Putamen (tissue), 1 donor: Measurements from ENCODE around the gene TANGO2.
"Not testable (repeated sequence)": the region's sequence is repeated elsewhere in the genome, so short reads cannot be mapped to it uniquely, and the experiment has no call there.

ENCODE experiments used
- DNase-seq: peaks from one replicate; pipeline ENCODE4 v3.0.0-alpha.2; 2016; ENCODE audit warnings: low spot score

TANGO2 gene

DNA sequence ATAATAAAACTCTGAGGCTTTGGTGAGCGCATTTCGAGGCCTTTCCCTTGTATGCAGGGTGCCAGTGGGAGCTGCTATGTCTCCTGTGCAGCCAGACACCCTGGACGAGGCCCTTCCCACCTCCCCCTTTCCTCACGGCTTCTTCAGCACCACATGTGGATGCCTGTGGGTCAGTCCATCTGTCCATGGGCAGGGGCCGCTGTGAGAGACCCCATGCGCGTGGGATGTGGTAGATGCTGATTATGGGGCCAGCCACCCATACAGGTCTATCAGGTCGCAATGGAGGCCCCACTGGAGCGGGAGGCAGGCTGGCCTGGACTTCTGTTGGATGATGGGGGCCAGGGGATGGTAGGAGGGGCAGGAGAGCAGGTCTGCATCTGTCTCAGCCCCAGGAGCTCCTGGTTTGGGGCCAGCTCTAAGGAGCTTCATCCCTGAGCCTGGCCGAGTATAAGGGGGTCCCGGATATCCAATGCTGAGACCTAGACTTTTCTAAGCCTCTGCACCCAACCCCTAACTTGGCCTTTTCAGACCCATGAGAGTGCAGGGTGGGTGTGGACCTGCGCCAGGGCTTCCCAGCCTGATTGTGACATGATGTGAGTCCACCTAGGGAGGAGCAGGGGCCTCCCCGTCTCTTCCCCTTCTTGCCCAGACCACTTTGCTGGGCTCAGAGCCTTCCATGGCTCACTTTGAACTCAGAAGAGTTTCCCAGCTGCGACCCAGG, 45.1 kb downstream of the TANGO2 start:
- no peak for DNase-seq

DNA sequence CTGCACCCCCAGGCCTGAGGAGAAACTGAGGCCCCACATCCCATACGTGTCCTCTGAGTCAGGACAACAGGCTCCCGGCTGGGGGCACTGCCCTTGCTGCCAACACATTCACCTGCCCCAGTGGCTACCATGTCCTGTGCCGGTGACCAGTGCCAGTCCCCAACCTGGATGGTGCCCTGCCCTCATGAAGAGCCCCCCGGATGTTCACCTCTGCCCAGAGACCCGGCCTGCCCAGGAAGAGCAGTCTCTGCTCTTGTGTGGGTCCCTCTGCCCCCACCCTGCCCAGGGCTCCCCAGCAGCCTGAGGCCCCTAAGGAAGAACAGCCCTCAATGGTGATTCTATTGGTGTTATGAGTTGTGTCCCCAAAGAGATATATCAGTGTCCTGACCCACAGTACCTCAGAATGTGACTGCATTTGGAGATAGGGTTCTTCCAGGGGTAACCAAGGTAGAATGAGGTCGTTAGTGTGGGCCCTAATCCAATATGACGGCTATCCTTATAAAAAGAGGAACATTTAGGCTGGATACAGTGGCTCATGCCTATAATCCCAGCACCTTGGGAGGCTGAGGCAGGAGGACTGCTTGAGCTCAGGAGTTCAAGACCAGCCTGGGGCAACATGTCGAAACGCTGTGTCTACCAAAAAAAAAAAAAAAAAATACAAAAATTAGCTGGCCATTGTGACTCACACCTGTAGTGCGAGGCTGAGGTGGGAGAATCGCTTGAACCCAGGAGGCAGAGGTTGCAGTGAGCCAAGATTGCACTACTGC, 45.9 kb downstream of the TANGO2 start:
- no peak for DNase-seq

DNA sequence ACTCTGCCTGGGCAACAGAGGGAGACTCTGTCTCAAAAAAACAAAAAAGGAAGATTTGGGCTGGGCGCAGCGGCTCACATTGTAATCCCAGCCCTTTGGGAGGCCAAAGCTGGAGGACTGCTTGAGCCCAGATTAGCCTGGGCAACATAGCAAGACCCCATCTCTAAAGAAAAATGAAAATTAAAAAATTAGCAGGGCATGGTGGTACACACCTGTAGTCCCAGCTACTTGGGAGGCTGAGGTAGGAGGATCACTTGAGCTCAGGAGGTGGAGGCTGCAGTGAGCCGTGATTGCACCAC, 46.4 kb downstream of the TANGO2 start:
- not testable (repeated sequence) for DNase-seq

DNA sequence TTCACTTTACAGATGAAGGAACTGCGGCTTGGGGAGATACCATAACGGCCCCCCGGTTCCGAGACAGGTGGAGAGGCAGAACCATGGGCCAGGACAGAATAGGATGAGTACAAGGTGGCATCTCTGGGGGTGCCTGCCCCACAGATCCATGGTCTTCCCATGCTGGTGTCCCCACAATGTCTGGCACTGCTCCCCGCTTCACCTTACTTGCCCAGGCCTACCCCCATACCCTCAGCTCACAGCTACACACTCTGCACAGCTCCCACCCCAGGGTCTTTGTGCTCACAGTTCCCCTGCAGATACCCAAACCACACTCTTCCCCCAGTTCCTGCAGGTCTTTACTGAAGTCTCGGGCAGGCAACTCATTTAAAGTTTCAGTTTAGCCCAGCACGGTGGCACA, 47.7 kb downstream of the TANGO2 start:
- no peak for DNase-seq

DNA sequence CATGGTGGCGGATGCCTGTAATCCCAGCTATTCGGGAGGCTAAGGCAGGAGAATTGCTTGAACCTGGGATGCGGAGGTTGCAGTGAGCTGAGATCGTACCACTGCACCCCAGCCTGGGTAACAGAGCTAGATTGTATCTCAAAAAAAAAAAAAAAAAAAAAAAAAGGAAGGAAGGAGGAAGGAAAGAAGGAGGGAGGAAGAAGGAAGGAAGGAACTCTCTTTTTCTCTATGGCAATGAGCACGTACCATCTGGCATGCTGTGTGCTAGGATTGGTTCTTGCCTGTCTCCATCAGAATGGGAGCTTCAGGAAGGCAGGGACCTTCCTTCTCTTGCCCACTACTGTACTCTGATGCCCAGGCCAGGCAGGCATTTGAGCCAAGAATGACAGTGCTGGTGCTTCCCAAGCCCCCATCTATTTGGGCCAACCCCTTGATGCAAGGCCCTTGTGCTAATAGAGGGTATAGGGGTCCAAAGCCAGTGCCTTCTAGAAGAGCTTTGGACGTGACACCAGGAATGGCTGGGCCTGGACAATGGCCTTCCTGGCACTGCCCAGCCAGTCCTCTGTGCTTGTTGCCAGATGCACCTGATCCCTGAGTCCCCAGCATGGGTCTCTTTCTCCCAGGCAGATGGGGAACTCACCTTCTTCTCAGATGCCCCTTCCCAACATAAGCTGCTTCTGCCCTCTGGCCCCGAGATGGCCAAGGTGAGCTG, 48.6 kb downstream of the TANGO2 start:
- DNase-seq: no peak

DNA sequence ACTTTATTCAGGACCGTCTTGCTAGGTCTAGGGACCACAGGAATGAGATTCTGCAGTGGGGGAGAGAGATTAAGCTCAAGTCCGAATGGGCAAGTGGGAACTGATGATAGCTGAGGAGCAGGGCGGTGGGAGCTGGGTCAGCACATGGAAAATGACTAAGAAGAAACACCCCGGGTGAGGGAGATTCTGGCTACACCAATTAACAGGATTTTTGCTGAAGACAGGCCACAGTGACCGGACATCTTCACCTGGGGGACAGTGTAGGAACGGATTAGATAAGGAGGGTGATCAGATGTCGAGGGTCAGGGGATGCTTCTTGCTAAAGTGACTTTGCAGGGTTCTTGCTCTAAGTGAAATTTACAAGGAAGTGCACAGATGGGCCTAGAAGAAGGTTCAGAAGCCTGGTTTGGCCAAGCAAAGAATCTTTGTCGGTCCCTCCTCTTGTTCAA, 50.6 kb downstream of the TANGO2 start:
- no peak for DNase-seq

DNA sequence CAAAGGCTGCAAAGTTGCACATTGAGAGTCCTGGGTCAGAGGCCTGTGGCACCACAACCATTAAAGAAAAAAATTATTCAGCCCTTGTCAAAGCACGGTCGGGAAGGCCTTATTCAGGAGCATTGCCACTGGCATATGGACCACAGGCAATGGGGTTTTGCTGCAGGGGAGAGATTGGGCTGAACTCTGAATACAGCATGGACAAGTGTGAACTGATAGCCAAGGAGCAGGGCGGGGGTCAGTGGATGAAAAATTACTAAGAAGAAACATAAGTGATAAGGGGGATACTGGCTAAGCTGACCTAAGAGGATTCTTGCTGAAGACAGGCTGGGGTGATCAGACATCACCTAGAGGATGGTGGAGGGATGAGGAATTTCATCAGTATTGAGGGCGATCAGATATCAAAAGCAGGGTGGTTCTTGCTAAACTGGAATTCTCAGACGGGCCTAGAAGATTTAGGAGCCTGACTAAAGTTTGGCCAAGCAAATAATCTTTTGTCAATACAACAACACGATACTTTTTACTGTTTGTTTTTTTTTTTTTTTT, 55.8 kb downstream of the TANGO2 start:
- no peak for DNase-seq

DNA sequence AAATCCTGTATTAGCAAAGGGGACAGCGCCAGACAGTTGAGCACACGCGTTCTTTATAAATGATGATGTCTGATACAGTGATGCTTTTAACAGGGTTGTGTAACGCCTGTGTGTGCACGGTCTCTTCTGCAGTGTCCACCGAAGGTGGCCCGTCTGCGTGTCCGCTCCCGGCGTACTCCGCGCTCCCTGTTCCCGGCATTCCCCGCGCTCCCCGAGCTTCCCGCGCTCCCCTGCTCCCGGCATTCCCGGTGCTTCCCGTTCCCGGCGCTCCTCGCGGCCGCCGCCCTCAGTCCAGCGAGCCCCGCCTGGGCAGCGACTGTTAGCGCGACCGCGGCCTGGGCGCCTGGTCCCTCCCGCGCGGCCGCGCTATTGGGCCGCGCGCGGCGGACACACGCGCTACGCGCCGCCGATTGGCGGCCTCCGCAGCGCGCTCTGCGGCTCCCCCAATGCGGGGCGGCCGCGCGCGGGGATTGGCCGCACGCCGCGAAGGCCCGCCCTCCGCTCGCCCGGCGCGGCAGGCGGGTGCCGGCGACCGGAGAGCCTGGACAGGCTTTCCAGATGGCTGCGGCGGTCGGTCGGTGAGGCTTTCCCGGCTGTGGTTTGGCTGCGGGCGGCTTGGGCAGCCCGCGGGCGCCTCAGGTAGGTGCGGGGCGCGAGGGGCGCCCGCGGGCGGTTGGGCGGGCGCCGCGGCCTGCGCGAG, 59.0 kb downstream of the TANGO2 start, which contains the start of gene DGCR8:
TSS of gene DGCR8 (plus strand) at position 497 of the 700 bp plus-strand sequence. CDS start 5,723 bp downstream, outside the sequence.
- DNase-seq: peak; percentile 96

DNA sequence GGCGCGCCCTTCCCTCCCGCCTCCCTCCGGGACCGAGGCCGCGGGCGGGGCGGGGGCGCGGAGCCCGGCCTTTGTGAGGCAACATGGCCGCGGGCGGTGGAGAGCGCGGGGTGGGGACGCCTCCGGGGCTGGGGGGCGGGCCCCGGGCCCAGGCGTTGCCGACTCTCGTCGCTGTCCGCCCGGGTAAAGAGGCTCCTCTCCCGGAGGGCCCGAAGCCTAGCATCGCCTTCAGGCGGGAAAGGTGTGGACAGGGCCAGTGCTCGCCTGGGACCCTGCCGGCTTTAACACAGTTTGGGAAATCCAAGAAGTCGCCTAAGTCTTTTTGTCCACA, 59.5 kb downstream of the TANGO2 start:
- DNase-seq: peak; percentile 49

DNA sequence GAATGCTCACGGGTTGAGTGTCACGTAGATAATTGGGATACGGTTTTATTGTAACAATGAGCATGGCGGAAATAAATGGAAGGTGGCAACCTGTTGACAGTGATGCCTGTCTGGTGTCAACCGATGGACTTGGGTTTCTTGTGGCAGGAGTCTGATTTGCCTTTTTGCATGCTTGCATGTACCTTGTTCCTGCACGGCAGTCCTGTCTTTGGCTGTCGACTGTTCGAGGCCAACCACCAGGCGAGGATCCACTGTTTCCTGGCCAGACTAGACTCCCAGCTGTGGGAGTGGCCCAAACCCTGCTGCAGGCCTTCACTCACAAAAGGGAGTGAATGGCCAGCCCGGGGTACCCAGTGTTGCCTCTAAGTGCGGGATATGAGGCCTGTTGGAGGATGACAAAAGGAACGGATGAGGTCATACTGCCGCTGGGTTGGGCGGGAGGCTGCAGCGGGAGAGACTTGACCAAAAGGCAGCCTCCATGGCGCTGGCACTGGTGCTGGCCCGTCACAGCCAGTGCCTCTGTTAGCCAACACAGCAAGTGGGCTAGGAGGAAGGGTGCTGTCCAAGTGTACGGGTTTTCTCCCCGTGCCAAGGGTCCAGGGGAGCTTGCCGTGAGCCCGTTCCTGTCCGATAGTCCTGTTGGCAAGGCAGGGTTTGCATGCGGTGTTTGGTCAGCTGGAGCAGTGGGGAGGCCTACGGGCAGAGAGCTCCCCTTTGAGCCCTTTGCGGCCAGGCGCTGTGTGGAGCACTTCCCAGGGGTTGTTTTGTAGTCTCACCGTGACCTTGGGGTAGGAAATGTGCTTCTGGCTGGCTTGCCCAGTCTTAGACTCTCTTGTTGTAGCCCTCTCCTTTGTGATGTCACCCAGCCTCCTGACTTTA, 60.1 kb downstream of the TANGO2 start:
- DNase-seq: peak; percentile 17

DNA sequence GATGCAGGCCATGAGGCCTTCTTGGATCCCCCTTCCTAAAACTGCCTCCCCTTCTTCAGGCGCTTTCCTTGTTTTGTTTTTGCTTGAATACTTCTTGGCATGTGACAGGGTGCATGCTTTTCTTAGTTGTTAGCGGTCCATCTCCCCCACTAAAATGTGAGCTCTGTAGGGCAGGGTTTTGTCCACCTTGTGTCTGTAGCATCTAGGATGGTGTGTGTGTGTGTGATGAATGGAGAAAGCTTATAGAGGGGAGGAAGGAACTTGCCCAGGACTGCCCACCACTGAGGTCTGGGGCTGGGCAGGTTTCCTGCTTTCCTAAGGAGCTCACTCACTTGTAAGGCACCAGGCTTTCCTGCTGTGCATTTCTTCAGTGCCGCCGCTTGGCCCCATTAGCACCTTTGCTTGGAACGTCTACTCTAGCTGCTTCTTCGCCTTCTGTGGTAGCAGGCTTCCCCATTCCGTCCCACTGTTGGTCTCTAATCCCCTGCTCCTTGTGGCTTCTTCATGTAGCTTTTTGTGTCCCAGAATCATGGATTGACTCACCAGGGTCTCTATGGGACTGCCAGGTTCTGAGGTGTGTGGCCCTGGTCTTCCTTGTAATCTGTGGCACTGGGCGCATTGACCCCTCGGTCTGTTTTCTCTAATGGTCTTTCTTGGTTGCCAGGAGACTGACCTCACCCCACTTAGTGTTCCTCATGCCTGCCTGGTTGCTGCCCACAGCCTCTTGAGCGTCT, 62.4 kb downstream of the TANGO2 start:
- no peak for DNase-seq

DNA sequence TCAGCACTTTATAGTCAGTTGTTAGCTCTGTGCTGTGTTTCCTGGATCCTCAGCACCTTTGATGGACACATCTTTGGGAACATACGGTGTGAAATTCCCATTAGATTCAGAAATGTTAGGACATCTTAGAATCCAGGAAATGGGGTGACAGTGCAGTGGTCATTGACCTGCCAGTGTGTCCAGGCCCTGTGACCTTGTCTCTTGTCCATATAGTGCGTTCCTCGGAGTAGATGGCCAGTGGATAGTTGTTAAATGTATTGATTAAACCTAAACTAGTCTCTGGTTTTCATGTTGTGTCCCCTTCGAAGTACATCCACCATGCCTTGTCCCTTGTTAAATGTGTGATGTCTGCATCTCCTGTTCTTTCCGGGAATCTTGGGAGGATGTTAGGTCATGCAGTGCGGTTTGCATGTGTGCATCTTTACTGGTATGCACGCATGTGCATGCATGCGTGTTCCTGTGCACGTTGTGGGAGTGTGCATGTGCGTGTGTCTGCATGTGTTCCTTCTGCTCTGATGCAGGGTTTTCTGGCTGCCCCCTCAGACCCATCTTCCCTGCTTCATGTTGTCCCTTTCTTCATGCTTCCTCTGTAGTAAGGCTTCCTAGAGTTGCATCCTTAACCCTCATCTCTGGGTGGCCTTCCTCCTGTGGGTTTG, 63.1 kb downstream of the TANGO2 start:
- DNase-seq: no peak

DNA sequence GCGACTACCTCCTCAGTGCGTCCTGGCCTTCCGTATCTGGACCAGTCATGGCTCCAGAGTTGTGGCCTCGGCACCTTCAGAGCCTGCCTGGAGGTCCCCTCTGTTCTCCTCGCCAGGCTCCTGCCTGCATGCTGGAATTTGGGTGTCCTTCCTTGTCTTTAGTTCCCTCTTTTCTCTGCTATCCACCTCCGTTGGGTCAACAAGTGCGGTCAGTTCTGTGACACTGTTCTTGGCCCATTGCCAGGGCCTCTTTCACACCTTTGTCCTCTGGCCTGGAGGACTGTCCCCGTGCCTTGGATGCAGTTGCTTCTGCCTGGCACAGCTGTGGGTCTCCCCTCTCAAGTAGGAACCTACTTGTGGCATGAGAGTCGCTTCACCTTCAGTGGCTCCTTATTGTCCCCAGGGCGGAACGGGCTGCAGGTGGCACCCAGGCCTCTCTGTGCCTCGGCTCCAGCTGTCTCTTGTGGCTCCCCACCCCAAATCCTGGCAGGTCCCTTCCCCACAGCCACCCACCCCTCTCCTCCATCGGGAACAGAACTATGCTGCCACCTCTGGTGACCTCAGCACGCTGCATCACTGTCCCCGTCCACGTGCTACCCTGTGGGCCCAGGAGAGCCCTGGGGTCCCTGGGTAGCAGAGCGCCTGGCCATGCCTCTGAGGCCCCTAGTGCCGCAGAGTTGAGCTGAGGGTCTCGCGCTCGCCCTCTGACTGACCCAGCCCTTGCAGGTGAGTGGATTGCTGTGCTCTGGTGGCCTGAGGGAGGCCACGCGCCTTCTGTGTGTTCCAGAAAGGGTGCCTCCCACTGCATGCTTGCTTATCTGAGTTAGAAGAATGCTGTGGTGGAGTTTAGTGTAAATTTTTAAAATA, 63.9 kb downstream of the TANGO2 start:
- DNase-seq: no peak

DNA sequence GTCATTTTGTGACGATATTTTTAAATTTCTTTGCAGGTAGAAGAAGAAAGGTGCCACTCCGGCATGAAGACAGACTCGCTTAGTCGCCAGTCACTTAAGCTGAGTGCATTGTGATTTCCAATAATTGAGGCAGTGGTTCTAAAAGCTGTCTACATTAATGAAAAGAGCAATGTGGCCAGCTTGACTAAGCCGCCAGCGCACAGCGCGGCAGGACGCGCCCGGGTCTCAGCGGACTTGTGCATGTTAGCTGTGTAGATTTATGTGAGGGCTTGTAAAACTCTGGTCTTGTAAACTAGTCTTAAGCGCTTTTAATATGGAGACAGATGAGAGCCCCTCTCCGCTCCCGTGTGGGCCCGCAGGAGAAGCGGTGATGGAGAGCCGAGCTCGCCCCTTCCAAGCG, 64.7 kb downstream of the TANGO2 start:
- no peak for DNase-seq

DNA sequence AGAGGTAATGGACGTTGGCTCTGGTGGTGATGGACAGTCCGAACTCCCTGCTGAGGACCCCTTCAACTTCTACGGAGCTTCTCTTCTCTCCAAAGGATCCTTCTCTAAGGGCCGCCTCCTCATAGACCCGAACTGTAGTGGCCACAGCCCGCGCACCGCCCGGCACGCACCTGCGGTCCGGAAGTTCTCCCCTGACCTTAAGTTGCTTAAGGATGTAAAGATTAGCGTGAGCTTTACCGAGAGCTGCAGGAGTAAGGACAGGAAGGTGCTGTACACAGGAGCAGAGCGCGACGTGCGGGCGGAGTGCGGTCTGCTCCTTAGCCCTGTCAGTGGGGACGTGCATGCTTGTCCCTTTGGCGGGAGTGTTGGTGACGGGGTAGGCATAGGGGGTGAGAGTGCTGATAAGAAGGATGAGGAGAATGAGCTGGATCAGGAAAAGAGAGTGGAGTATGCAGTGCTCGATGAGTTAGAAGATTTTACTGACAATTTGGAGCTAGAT, 65.2 kb downstream of the TANGO2 start:
- no peak for DNase-seq

DNA sequence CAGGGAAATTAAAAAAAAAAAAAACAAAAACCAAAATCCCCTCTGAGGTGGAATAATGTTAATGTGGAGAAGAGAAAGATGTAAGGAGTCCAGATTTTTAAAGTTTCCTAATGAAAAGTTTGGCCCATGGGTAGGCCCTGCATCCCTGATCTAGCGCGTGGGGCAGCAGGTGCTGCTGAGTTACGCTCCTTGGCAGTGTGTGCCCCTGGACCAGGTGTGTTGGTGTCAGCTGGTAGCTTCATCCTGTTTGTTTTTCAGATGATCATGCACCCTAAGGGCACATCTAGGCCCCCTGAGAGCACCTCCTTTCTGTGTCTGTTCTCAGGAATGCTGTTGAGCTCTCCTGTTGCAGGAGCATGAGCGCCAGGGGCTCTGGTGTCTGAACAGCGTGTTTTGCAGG, 65.9 kb downstream of the TANGO2 start:
- no peak for DNase-seq

DNA sequence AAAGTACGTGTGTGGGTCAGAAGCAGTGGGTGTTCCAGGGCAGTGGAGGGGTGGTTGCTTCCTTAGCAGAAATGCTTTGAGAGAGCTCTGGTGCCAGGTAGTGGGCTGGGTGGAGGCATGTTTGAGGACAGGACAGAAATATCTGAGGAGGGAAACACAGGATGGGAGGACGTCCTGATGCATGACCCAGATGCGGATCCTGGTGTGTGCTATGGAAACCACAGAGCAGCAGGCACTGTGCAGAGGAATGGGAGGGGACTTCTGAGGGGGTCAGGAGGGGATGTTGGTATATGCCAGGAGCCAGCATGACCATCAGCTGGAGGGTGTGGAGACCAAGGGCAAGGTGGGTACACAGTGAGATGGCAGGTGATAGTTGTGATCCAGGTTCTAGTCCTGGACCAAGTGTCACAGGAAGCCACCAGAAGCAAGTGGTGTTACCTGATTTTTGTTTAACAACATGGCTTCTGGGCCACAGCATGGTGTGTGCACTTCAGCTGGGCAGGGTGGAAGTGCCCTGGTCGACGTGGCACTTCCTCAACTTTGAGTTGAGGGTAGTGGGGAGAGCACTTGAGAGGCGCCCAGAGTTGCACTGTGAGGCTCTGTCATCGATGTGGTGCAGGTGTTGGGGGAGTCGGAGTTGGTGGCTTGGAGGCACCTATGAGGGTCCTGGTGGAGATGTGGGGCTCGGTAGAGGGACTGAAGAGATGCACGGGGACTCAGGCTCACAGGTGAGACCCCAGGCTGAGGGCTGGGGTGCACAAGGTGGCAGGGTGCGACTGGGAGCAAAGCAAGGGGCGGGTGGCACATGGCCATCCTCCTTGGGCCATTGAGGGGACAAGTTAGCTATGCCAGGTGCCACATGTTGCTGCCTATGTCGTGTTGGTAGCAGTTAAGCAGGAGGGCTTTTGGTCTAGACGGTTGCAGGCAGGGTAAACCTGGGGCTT, 66.7 kb downstream of the TANGO2 start:
- DNase-seq: no peak

DNA sequence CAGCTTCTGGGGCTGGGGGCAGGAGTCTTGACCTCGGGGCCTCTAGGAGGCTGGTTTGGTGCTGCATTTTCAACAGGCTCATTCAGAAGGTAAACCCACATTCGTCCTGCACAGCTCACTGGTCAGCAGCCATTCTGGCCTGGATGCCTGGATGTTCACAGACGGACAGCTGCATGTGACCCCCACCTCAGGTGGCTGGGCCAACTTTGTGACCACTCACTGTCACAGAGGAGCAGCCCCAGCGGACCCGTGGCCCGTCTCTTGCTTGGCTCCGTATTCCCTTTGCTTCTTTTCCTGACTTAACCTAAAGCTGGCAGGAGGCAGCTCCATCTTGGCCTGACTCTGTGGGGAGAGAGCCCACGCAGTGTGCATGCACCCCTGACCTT, 67.3 kb downstream of the TANGO2 start:
- DNase-seq: no peak
